ENCODE data around the gene DDX24.

DNA sequence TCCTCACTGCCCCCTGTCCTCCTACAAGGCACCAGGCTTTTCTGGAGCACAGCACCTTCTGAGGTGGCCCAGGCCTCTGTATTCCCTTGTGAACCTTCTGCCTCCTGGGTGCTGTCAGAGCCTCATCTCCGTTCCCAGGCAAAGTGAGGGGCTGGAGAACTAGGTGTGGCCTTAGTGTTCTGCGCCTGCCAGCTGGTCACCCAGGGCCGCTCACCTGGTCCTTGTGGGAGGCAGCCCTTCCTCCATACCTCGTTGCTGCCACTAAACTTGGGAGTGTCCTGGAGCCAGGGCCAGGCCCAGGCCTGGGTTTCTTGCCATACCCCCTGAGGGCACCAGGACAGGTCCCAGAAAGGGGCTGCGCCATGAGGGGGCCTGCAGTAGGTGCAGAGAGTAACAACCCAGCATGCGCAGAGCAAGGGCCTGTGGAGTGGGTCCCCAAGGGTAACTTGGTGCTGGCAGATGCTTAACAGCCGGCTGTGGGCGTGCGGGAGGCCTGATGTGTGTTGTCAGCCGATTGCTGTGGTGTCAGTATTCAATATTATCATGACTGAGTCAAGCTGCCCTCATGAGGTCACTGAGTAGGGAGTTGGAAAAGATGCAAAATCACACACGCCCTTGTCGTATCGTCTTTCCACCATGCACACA, 37.8 kb downstream of the DDX24 start:
- TF ChIP-seq, protein P1, sequence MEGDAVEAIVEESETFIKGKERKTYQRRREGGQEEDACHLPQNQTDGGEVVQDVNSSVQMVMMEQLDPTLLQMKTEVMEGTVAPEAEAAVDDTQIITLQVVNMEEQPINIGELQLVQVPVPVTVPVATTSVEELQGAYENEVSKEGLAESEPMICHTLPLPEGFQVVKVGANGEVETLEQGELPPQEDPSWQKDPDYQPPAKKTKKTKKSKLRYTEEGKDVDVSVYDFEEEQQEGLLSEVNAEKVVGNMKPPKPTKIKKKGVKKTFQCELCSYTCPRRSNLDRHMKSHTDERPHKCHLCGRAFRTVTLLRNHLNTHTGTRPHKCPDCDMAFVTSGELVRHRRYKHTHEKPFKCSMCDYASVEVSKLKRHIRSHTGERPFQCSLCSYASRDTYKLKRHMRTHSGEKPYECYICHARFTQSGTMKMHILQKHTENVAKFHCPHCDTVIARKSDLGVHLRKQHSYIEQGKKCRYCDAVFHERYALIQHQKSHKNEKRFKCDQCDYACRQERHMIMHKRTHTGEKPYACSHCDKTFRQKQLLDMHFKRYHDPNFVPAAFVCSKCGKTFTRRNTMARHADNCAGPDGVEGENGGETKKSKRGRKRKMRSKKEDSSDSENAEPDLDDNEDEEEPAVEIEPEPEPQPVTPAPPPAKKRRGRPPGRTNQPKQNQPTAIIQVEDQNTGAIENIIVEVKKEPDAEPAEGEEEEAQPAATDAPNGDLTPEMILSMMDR (IDR thresholded peaks at IDR 0.05; ENCODE audit: poor library complexity) = no peak
- no peak for TF ChIP-seq EZH2phosphoT487 (IDR thresholded peaks at IDR 0.05; ENCODE audit: low read depth, severe bottlenecking, unreplicated experiment)
